Neural progenitor cell (in vitro differentiated cells): ENCODE results near the gene PAX5.

Source experiments
- CTCF ChIP-seq: fragments of 200-600 bp; sonication (generic); IDR thresholded peaks from 2 replicates; pipeline ENCODE4 v1.5.1; 2017; ENCODE audit warnings: antibody characterized with exemption, mild to moderate bottlenecking
- EZH2 ChIP-seq: fragments of 200-600 bp; sonication (generic); IDR thresholded peaks from 2 replicates; pipeline ENCODE4 v1.6.1; 2017; ENCODE audit warnings: antibody characterized with exemption, mild to moderate bottlenecking, moderate library complexity
- EZH2phosphoT487 ChIP-seq: fragments of 200-600 bp; sonication (generic); IDR thresholded peaks from 2 replicates; pipeline ENCODE4 v1.6.1; 2017; ENCODE audit warnings: antibody characterized with exemption

- TF ChIP-seq CTCF: no peak
- TF ChIP-seq EZH2: no peak
- no peak for TF ChIP-seq EZH2phosphoT487
These were observed 37.4 kb downstream of the PAX5 start for GRCh38 chr9:36996706-36997086.
